Endothelial cell of umbilical vein (primary cell): ENCODE results near the gene SIRPB1. TPM values are rescaled to one million over a fixed set of nuclear protein-coding genes. Genes with fewer than 3 reads are reported as not detected.

ENCODE experiments used
- BruUV-seq: library from RNA; stranded (reverse); fragments of 400-500 nt; replicated peaks from 2 replicates; lab custom pipeline; 2021; lab: Mats Ljungman, UMichigan
- CTCF ChIA-PET: fragments of 300-600, 350-600 bp; sonication (Branson Sonifier 250); formaldehyde crosslinking; loops from one replicate; lab custom pipeline; 2021; ENCODE audit warnings: antibody characterized with exemption, inconsistent platforms; lab: Charles Lee
- POLR2A ChIA-PET: fragments of 300-600, 350-600 bp; sonication (Branson Sonifier 250); formaldehyde crosslinking; loops from one replicate; lab custom pipeline; 2021; ENCODE audit warnings: antibody characterized with exemption, inconsistent platforms; lab: Charles Lee
- DNase-seq: peaks from one replicate; pipeline ENCODE4 v3.0.0-alpha.2; 2011; ENCODE audit warnings: low read depth, low spot score
- FAIRE-seq: peaks from 2 replicates; lab custom pipeline; 2011; peaks lifted over from hg19 to GRCh38; lab: Jason Lieb, UNC
- H2AFZ ChIP-seq: 2 replicates; pipeline ENCODE4 v1.6.0; 2012; ENCODE audit warnings: low read depth, low read length, control low read depth, inconsistent platforms
- H3K27ac ChIP-seq: 2 replicates; pipeline ENCODE4 v1.5.1; 2011; ENCODE audit warnings: low read depth, mild to moderate bottlenecking, control low read depth, low read length, moderate library complexity; ENCODE audit not compliant: insufficient read depth
- H3K27me3 ChIP-seq, 2 experiments: 2 replicates each; pipeline versions ENCODE4 v1.6.0 to v1.6.1; 2011; ENCODE audit warnings: low read length in 2 of 2, mixed read lengths in 1 of 2; ENCODE audit not compliant: control insufficient read depth in 2 of 2, insufficient read depth in 2 of 2
- H3K36me3 ChIP-seq, 2 experiments: 2 replicates in 1 of 2; 3 replicates in 1 of 2; pipeline ENCODE4 v1.5.1; 2011; ENCODE audit warnings: low read length in 2 of 2, mild to moderate bottlenecking in 1 of 2, moderate library complexity in 1 of 2; ENCODE audit not compliant: control insufficient read depth in 2 of 2, insufficient read depth in 2 of 2; ENCODE audit errors: extremely low read depth in 1 of 2
- H3K4me1 ChIP-seq: 3 replicates; pipeline ENCODE4 v1.5.1; 2011; ENCODE audit warnings: mild to moderate bottlenecking, low read length; ENCODE audit not compliant: control insufficient read depth, insufficient read depth; ENCODE audit errors: extremely low read depth
- H3K4me2 ChIP-seq: 2 replicates; pipeline ENCODE4 v1.6.1; 2011; ENCODE audit warnings: low read length, control low read depth, mixed read lengths; ENCODE audit not compliant: insufficient read depth
- H3K4me3 ChIP-seq, 3 experiments: fragments of 200-600 bp in 1 of 3; sonication (generic), shearing (Covaris generic) in 1 of 3; replicated peaks in 1 of 3; 2 replicates each; pipeline ENCODE4 v1.5.1; 2011 to 2016; ENCODE audit warnings: control low read depth in 3 of 3, low read length in 3 of 3, mild to moderate bottlenecking in 2 of 3, inconsistent platforms in 1 of 3, low read depth in 1 of 3, moderate library complexity in 1 of 3; ENCODE audit not compliant: insufficient read depth in 1 of 3
- H3K79me2 ChIP-seq: 2 replicates; pipeline ENCODE4 v1.6.0; 2012; ENCODE audit warnings: low read length, inconsistent platforms; ENCODE audit not compliant: control insufficient read depth, insufficient read depth
- H3K9ac ChIP-seq: replicated peaks from 2 replicates; pipeline ENCODE3; 2011; ENCODE audit warnings: low read length, control low read depth; ENCODE audit not compliant: insufficient read depth; ENCODE audit errors: extremely low read depth
- H3K9me1 ChIP-seq: replicated peaks from 3 replicates; pipeline ENCODE4 v1.6.0; 2011; ENCODE audit warnings: mild to moderate bottlenecking, low read length; ENCODE audit not compliant: control insufficient read depth, insufficient read depth; ENCODE audit errors: extremely low read depth
- H3K9me3 ChIP-seq: replicated peaks from 2 replicates; pipeline ENCODE4 v1.5.1; 2012; ENCODE audit warnings: low read length, inconsistent platforms; ENCODE audit not compliant: control insufficient read depth, insufficient read depth
- H4K20me1 ChIP-seq: replicated peaks from 2 replicates; pipeline ENCODE3; 2011; ENCODE audit warnings: mild to moderate bottlenecking, low read length; ENCODE audit not compliant: control insufficient read depth, insufficient read depth; ENCODE audit errors: extremely low read depth
- CTCF ChIP-seq, 2 donors: IDR thresholded peaks; 1 replicate in 1 of 2; 2 replicates in 1 of 2; pipeline ENCODE4 v1.5.1; 2011; ENCODE audit warnings: low read length in 2 of 2, mild to moderate bottlenecking in 2 of 2, moderate library complexity in 2 of 2, control low read depth in 1 of 2, inconsistent platforms in 1 of 2, low read depth in 1 of 2; ENCODE audit not compliant: insufficient read depth in 1 of 2; ENCODE audit errors: extremely low read depth in 1 of 2
- EZH2 ChIP-seq: IDR thresholded peaks from 2 replicates; pipeline ENCODE4 v1.6.1; 2012; ENCODE audit warnings: borderline replicate concordance, low read depth, mild to moderate bottlenecking, moderate library complexity, low read length, inconsistent platforms; ENCODE audit not compliant: severe bottlenecking
- FOS ChIP-seq: IDR thresholded peaks from 2 replicates; pipeline ENCODE4 v1.6.1; 2011; ENCODE audit warnings: mild to moderate bottlenecking, low read length, moderate library complexity, borderline replicate concordance; ENCODE audit not compliant: insufficient read depth
- GATA2 ChIP-seq: IDR thresholded peaks from 2 replicates; pipeline ENCODE4 v1.7.0; 2011; ENCODE audit warnings: low read depth, mild to moderate bottlenecking, moderate library complexity, mixed read lengths, low read length; ENCODE audit not compliant: insufficient read length, insufficient read depth
- JUN ChIP-seq: IDR thresholded peaks from 2 replicates; pipeline ENCODE4 v1.6.1; 2011; ENCODE audit warnings: borderline replicate concordance, low read depth; ENCODE audit not compliant: insufficient read length, insufficient read depth
- MAX ChIP-seq: IDR thresholded peaks from 2 replicates; pipeline ENCODE4 v1.6.1; 2011; ENCODE audit not compliant: insufficient read depth, insufficient read length
- MYC ChIP-seq: IDR thresholded peaks from one replicate; pipeline ENCODE4 v1.6.1; 2011; ENCODE audit warnings: mild to moderate bottlenecking, low read depth, low read length
- POLR2A ChIP-seq: IDR thresholded peaks from 2 replicates; pipeline ENCODE4 v1.6.1; 2012; ENCODE audit warnings: low read depth, mild to moderate bottlenecking, control low read depth, low read length
- POLR2AphosphoS5 ChIP-seq: IDR thresholded peaks from 2 replicates; pipeline ENCODE4 v1.6.1; 2012; ENCODE audit warnings: low read depth, mild to moderate bottlenecking, control low read depth, low read length, moderate library complexity; ENCODE audit not compliant: insufficient read depth
- dilution Hi-C: fragments of 300-500 bp; cut with MboI; formaldehyde crosslinking; loops from one replicate; pipeline ENCODE4 v1.15.0; 2019; ENCODE audit warnings: low sequenced_read_pairs; ENCODE audit not compliant: extremely low pct_ligation_motif_present
- intact Hi-C: fragments of 100-400 bp; cut with micrococcal nuclease; formaldehyde crosslinking; loops from one replicate; pipeline ENCODE4 v1.10.0; 2022
- polyA plus RNA-seq, 4 experiments: library from polyadenylated mRNA; depleted of rRNA in 3 of 4; stranded (reverse) in 3 of 4; unstranded in 1 of 4; fragments of >200 nt; gene quantifications; 2 replicates each; pipeline versions ENCODE4 v1.2.1 to v1.2.3, GENCODE V29; 2011 to 2012; ENCODE audit warnings: missing spikeins in 1 of 4
- total RNA-seq: library from RNA; stranded (reverse); gene quantifications from 2 replicates; pipeline ENCODE4 v1.2.3, GENCODE V29; 2021

The SIRPB1 gene
- total and polyA plus RNA-seq, 2 donors (not counting 3 experiments of a cell fraction or from before 2014, with no cell fraction given) = 0.10 to 6.5 TPM

- H3K9me3 ChIP-seq = no peaks in the 10 kb centered on the region
- peaks cover 32% of the 10 kb centered on the region for H3K4me1 ChIP-seq
- H3K79me2 ChIP-seq = no peaks in the 10 kb centered on the region
- no TSS peak for BruUV-seq
- ChIA-PET CTCF (no interaction called here), POLR2A (interaction anchor here (0.5 kb wide), 1 partner anchor 317 kb away, joined by 3 read pairs; no protein-coding TSS in a partner anchor)
- no peak overlapping the region for H2AFZ ChIP-seq
- no peak overlapping the region for H3K9ac ChIP-seq
- H4K20me1 ChIP-seq = no peaks in the 10 kb centered on the region
- H3K4me2 ChIP-seq = no peak overlapping the region
- DNase-seq (no peak), FAIRE-seq (no peak)
- H3K27ac ChIP-seq = no peak overlapping the region
- no peaks in the 10 kb centered on the region for H3K9me1 ChIP-seq
- no peak overlapping the region for H3K4me3 ChIP-seq
- intact Hi-C loops = no loop called here
- dilution Hi-C loops = no loop called here
- H3K36me3 ChIP-seq = no peaks in the 10 kb centered on the region
- no peaks in the 10 kb centered on the region for H3K27me3 ChIP-seq
- TF ChIP-seq EZH2 (no peak), FOS (no peak), CTCF (IDR thresholded peaks at IDR 0.05; ENCODE audit: extremely low read depth in 1 of 2, insufficient read depth in 1 of 2, low read depth in 1 of 2, low read length in 2 of 2) (no peak), JUN (no peak), POLR2AphosphoS5 (no peak), GATA2 (no peak), MAX (no peak), POLR2A (no peak), MYC (no peak)
Observed at GRCh38 chr20:1618479-1618878, 1.3 kb downstream of the SIRPB1 start.
